Thymus (tissue), 11 donors: ENCODE measurements around the gene ECI2. TPM values are rescaled to one million over a fixed set of nuclear protein-coding genes. Genes with fewer than 3 reads are reported as not detected.
A peak's percentile ranks its signal among the peaks of the same experiment; 100 is the strongest.

Experiments
- DNase-seq, 9 donors: peaks; one replicate each; pipeline ENCODE4 v3.0.0-alpha.2; 2013; ENCODE audit warnings: low spot score in 9 of 9, low read depth in 6 of 9, missing footprints in 1 of 9
- H3K27ac ChIP-seq, 2 donors: one replicate each; pipeline ENCODE4 v1.5.1; 2013; ENCODE audit warnings: control low read depth in 1 of 2, low read depth in 1 of 2, low read length in 1 of 2, mild to moderate bottlenecking in 1 of 2, moderate library complexity in 1 of 2
- H3K27me3 ChIP-seq, 2 donors: one replicate each; pipeline ENCODE4 v1.5.1; 2013; ENCODE audit warnings: low read length in 1 of 2; ENCODE audit not compliant: control insufficient read depth in 2 of 2, insufficient read depth in 1 of 2
- H3K36me3 ChIP-seq, 2 donors: one replicate each; pipeline ENCODE4 v1.5.1; 2013; ENCODE audit warnings: low read length in 1 of 2, mild to moderate bottlenecking in 1 of 2, moderate library complexity in 1 of 2; ENCODE audit not compliant: control insufficient read depth in 2 of 2, insufficient read depth in 2 of 2
- H3K4me1 ChIP-seq, 2 donors: one replicate each; pipeline ENCODE4 v1.5.1; 2013; ENCODE audit warnings: low read length in 2 of 2; ENCODE audit not compliant: control insufficient read depth in 2 of 2, insufficient read depth in 2 of 2
- H3K4me3 ChIP-seq, 2 donors: one replicate each; pipeline ENCODE4 v1.5.1; 2013; ENCODE audit warnings: low read length in 2 of 2, control low read depth in 1 of 2, mild to moderate bottlenecking in 1 of 2
- H3K9me3 ChIP-seq, 2 donors: one replicate each; pipeline ENCODE4 v1.5.1; 2013; ENCODE audit warnings: low read length in 1 of 2, mild to moderate bottlenecking in 1 of 2; ENCODE audit not compliant: control insufficient read depth in 2 of 2, insufficient read depth in 1 of 2
- WGBS: extraction: QIAGEN DNeasy Blood & Tissue Kit; methylation state at CpG from one replicate; pipeline ENCODE4 v1.1.7; 2013; 5-methylcytosine and 5-hydroxymethylcytosine counted together
- polyA plus RNA-seq: library from polyadenylated mRNA; stranded (reverse); fragments of 200-250 nt; gene quantifications from one replicate; pipeline ENCODE4 v1.2.3, GENCODE V29; 2013
- total RNA-seq: library from RNA; stranded (reverse); fragments of 120-200 nt; gene quantifications from one replicate; pipeline ENCODE4 v1.2.4, GENCODE V29; 2013
- donor health status: healthy.

Gene ECI2
- total and polyA plus RNA-seq, 2 donors, result 45.0 to 55.0 TPM

DNA sequence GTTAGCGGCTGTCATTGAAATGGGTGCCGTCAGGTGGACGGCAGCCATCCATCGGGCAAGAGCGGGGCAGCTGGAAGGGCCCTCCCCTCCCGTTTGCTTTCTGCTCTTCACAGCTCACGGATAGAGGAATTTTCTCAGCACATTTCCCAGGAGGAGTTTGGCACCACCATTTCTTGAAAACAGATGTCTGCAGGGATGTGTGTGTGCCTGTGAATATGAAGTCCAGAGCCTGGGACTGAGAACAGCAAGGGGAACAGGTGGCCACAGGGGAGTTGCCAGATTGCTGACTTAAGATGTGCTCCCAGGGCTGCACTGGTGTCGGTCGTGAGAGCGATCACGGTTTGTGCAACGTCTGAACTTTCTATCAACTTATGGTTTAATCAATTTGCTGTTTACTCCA lies 22.1 kb upstream of the ECI2 start:
- H3K4me1 ChIP-seq, result peaks cover 0 to 10% of the 10 kb centered on the region in 2 donors
- H3K9me3 ChIP-seq, result no peaks in the 10 kb centered on the region
- no peak for DNase-seq
- H3K4me3 ChIP-seq, result no peak overlapping the region
- H3K27me3 ChIP-seq, result no peaks in the 10 kb centered on the region
- no peak overlapping the region for H3K27ac ChIP-seq
- WGBS, result 96% methylated on average over 12 of the region's 12 CpGs
- no peaks in the 10 kb centered on the region for H3K36me3 ChIP-seq

DNA sequence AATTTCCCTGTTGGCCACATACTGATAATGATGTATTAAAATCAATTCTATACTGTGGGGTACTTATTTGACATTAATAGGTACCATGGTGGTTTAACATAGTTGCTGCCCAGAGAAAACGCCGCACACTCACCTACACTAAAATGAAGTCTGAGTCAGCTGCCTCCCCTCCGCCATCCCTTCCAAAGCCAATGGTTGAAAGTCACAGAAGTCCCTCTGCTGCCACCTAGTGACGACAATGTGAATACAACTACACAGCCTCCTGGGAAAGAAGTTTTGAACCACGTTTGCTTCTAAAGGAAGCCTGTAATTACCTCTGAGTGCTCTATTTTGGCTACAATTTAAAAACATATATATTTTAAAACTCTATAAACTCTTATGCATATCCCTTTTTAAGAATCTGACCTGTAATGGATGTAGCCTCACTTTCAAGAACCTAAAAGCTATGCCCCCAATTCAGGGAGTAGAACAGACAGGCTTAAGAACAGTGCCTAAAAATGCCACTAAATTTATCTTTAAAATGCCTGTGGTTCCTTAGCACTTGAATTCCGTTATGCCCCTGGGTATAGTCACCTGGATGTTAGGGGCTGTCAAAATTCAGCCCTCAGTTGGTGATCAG lies 20.6 kb upstream of the ECI2 start:
- Histone ChIP-seq H3K27me3 (no peaks in the 10 kb centered on the region), H3K27ac (no peak overlapping the region), H3K9me3 (no peaks in the 10 kb centered on the region), H3K4me3 (no peak overlapping the region), H3K4me1 (peaks cover 0 to 10% of the 10 kb centered on the region in 2 donors), H3K36me3 (no peaks in the 10 kb centered on the region)
- WGBS, result 6% methylated on average over 6 of the region's 6 CpGs
- peak; percentile 56 to 94 (median 89) for DNase-seq

DNA sequence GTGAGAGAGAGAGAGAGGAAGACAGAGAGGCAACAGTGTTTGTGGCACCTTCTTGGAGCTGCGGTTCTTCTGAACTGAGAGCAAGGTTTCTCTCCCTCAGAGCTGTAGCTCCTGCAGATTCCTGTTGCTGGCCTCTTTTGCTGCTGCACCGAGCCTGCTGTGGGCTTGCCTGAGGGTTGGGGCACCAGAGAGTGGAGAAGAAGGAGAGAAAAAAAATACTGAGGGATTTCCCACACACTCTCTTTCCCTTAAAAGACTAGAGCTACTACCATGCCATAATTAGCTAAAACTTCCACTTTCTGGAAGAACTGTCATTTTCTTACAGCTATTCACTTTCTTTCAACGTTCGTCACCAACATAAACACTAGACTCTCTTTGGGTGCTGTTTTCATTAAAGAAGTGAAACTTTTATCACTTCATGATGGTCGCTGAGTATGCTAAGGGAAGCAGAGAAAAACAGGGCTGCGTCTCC lies 18.2 kb upstream of the ECI2 start:
- 93% methylated on average over 6 of the region's 6 CpGs for WGBS
- H3K27me3 ChIP-seq, result no peaks in the 10 kb centered on the region
- no peak overlapping the region for H3K4me3 ChIP-seq
- DNase-seq, result peak in 3 of 9 donors; percentile 23 to 66 (median 27)
- no peak overlapping the region for H3K27ac ChIP-seq
- H3K4me1 ChIP-seq, result peaks cover 0 to 10% of the 10 kb centered on the region in 2 donors
- no peaks in the 10 kb centered on the region for H3K9me3 ChIP-seq
- no peaks in the 10 kb centered on the region for H3K36me3 ChIP-seq

DNA sequence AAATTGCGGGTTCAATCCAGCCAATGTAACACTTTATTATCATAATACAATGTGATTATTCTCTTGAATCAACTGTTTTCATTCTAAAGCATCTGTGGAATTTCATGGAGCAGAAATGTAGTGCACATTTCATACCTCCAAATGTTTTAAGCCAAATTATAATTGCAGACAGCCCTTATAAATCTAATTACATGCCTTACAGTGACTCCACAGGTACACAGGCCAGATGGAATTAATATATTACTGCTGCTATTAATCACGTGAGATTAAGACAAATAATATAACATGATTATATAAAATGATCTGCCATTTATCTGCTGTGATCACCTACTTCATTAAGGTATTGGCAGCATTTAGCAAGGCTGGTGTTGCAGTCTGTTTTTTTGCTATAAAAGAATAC lies 9.7 kb upstream of the ECI2 start:
- H3K27me3 ChIP-seq, result no peaks in the 10 kb centered on the region
- H3K4me1 ChIP-seq, result no peaks in the 10 kb centered on the region
- H3K27ac ChIP-seq, result no peak overlapping the region
- DNase-seq, result no peak
- H3K36me3 ChIP-seq, result no peaks in the 10 kb centered on the region
- no peak overlapping the region for H3K4me3 ChIP-seq
- WGBS, result 96% methylated on average over 2 of the region's 2 CpGs
- H3K9me3 ChIP-seq, result no peaks in the 10 kb centered on the region

DNA sequence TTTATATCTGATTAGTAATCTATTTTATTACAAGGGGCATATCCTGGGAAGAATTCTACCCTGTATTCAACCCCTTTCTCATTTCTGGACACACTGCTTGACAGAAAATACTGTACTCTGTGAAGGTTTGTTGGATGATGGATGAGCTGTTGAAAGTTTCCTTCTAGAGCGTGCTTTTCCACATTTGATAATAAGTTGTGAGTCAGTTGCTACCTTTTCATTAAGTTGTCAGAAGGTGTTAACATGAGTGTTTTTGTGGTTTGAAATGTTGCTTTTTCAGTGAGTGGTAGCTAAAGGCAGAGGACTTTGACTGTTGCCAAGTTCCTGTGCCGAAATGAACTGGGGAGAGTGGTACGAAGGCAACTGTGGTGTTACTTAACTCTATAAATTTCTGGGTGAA lies 3.9 kb upstream of the ECI2 start:
- no peak for DNase-seq
- peaks cover 4 to 20% of the 10 kb centered on the region in 2 donors for H3K4me1 ChIP-seq
- H3K4me3 ChIP-seq, result no peak overlapping the region
- peaks cover 0 to 1% of the 10 kb centered on the region in 2 donors for H3K9me3 ChIP-seq
- no peaks in the 10 kb centered on the region for H3K36me3 ChIP-seq
- no peaks in the 10 kb centered on the region for H3K27me3 ChIP-seq
- 89% methylated on average over 3 of the region's 3 CpGs for WGBS
- no peak overlapping the region for H3K27ac ChIP-seq

DNA sequence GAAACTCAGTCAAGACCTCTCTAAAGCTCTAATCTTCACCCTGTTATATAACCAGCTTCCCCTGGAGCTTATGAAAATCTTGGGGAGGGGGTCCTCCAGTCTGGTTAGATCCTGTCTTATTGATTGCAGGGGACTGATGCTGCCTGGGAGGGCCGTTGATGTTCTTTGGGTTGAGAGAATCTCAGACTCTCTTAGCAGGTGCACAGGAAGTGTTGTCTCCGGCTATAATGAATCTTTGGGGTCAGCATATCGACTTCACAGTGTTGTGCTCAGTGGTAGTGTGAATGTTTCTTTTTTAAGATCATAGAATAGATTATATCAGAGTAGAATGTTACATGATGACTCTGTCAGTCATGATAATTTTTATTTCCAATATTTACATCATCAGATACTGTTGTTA lies 2.8 kb upstream of the ECI2 start:
- H3K27ac ChIP-seq, result peak overlapping the region in 1 of 2 donors; percentile 39
- peaks cover 8 to 26% of the 10 kb centered on the region in 2 donors for H3K4me1 ChIP-seq
- 11% methylated on average over 3 of the region's 3 CpGs for WGBS
- H3K4me3 ChIP-seq, result no peak overlapping the region
- peaks cover 0 to 1% of the 10 kb centered on the region in 2 donors for H3K9me3 ChIP-seq
- DNase-seq, result peak in 3 of 9 donors; percentile 23 to 66 (median 34)
- no peaks in the 10 kb centered on the region for H3K27me3 ChIP-seq
- no peaks in the 10 kb centered on the region for H3K36me3 ChIP-seq

DNA sequence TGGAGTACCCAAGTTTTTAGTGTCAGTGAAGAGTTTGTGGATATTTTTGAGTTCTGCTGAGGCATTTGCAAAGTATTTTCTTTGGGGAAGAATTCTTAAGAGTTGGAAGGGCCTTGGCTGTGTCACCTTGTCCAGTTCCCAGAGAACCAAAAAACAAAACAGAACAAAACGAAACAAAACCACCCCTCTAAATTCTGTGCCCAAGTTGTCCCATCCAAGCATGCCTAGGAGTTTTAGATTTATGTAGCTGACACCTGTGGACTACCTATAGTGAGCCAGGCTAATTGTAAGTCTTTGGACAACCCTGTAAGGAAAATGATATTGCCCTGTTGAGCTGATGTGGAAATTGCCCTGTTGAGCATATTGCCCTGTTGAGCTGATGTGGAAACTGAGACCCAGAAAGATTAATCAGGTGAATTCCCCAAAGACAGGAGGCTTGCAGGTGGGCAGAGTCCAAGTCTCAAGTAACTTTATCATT lies 1.0 kb upstream of the ECI2 start:
- Histone ChIP-seq H3K27me3 (no peaks in the 10 kb centered on the region), H3K36me3 (peaks cover 11 to 12% of the 10 kb centered on the region in 2 donors), H3K4me1 (peaks cover 8 to 26% of the 10 kb centered on the region in 2 donors), H3K9me3 (peaks cover 0 to 3% of the 10 kb centered on the region in 2 donors), H3K27ac (peak overlapping the region; percentile 26 to 32), H3K4me3 (peak overlapping the region; percentile 62 to 94)
- no peak for DNase-seq
- WGBS, result 34% methylated on average over 1 of the region's 1 CpG

DNA sequence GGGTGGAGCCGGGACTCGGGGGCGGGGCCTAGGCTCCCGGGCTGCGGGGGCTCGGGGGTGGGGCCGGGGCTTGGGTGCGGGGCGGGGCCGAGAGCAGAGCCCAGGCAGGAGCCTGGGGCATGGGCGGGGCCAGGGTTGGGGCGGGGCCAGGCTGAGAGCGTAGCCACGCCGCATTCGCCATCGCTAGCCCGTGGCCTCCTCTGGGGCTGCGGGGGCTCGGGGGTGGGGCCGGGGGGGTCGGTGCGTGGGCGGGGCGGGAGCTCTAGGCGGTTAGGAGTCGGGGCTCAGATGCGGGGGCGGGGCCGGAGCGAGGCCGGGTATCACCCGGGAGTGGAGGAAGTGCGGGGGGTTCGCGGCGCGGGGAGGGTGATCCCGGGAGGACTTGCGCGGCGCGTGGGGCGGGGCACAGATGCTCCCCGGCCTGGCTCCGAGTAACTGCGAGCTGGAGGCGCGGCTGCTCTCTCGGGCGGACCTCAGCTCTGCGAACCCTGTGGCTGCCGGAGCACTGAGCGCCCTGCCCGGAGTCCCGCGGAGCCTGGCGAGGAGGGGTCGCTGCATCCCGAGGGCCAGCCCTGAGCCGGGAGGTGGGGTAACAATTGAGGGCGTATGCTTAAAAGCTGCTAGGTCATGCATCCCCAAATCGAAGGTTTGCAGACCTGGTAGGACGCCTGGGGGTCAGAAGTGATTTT lies 434 bp upstream of the ECI2 start:
- H3K36me3 ChIP-seq, result peaks cover 11 to 12% of the 10 kb centered on the region in 2 donors
- DNase-seq, result peak; percentile 62 to 94 (median 85)
- H3K27me3 ChIP-seq, result no peaks in the 10 kb centered on the region
- WGBS, result 2% methylated on average over 64 of the region's 64 CpGs
- H3K9me3 ChIP-seq, result peaks cover 0 to 3% of the 10 kb centered on the region in 2 donors
- peak overlapping the region; percentile 62 to 94 for H3K4me3 ChIP-seq
- peaks cover 8 to 26% of the 10 kb centered on the region in 2 donors for H3K4me1 ChIP-seq
- H3K27ac ChIP-seq, result peak overlapping the region; percentile 32 to 78
